KOPT-K1 (cell line): Measurements from ENCODE around the gene GUCA2A.

Experiments
- H3K27ac ChIP-seq: fragments of 200-600 bp; sonication (generic); 2 replicates; pipeline ENCODE4 v1.5.1; 2016; ENCODE audit warnings: antibody characterized with exemption, mild to moderate bottlenecking, low read depth, low read length; ENCODE audit not compliant: poor library complexity, severe bottlenecking
- H3K36me3 ChIP-seq: fragments of 200-600 bp; sonication (generic); 2 replicates; pipeline ENCODE4 v1.5.1; 2017; ENCODE audit warnings: antibody characterized with exemption, mild to moderate bottlenecking, low read length, moderate library complexity; ENCODE audit not compliant: insufficient read depth
- H3K9me3 ChIP-seq: fragments of 200-600 bp; sonication (generic); 2 replicates; pipeline ENCODE4 v1.5.1; 2017; ENCODE audit warnings: antibody characterized with exemption, low read length, mild to moderate bottlenecking; ENCODE audit not compliant: insufficient read depth, poor library complexity, severe bottlenecking

GUCA2A gene

GRCh38 chr1:42183957-42184268 is 19.4 kb upstream of the GUCA2A start:
- peaks cover 86% of the 10 kb centered on the region for H3K36me3 ChIP-seq

GRCh38 chr1:42183210-42183956 is 18.8 kb upstream of the GUCA2A start:
- Histone ChIP-seq H3K27ac (no peak overlapping the region), H3K9me3 (no peaks in the 10 kb centered on the region), H3K36me3 (peaks cover 83% of the 10 kb centered on the region)

More at GRCh38 chr1:42183957-42184268, 19.4 kb upstream of the GUCA2A start:
- Histone ChIP-seq H3K9me3 (no peaks in the 10 kb centered on the region), H3K27ac (no peak overlapping the region)

GRCh38 chr1:42181687-42182086 is 17.1 kb upstream of the GUCA2A start:
- Histone ChIP-seq H3K27ac (no peak overlapping the region), H3K9me3 (no peaks in the 10 kb centered on the region), H3K36me3 (peaks cover 77% of the 10 kb centered on the region)

GRCh38 chr1:42179900-42180329 is 15.4 kb upstream of the GUCA2A start:
- Histone ChIP-seq H3K36me3 (peaks cover 71% of the 10 kb centered on the region), H3K9me3 (no peaks in the 10 kb centered on the region), H3K27ac (no peak overlapping the region)

- H3K36me3 ChIP-seq, result peaks cover 65% of the 10 kb centered on the region
- no peaks in the 10 kb centered on the region for H3K9me3 ChIP-seq
- peak overlapping the region; percentile 35 for H3K27ac ChIP-seq
Measured at GRCh38 chr1:42179275-42179674, 14.7 kb upstream of the GUCA2A start.

GRCh38 chr1:42178249-42178648 is 13.7 kb upstream of the GUCA2A start:
- no peaks in the 10 kb centered on the region for H3K9me3 ChIP-seq
- H3K27ac ChIP-seq, result no peak overlapping the region
- peaks cover 56% of the 10 kb centered on the region for H3K36me3 ChIP-seq

GRCh38 chr1:42177541-42177981 is 13.0 kb upstream of the GUCA2A start:
- no peak overlapping the region for H3K27ac ChIP-seq

GRCh38 chr1:42176902-42177519 is 12.5 kb upstream of the GUCA2A start:
- Histone ChIP-seq H3K27ac (no peak overlapping the region), H3K9me3 (no peaks in the 10 kb centered on the region), H3K36me3 (peaks cover 49% of the 10 kb centered on the region)

More at GRCh38 chr1:42177541-42177981, 13.0 kb upstream of the GUCA2A start:
- Histone ChIP-seq H3K36me3 (peaks cover 51% of the 10 kb centered on the region), H3K9me3 (no peaks in the 10 kb centered on the region)

- H3K27ac ChIP-seq, result no peak overlapping the region
Measured at GRCh38 chr1:42175314-42176054, 10.9 kb upstream of the GUCA2A start.

GRCh38 chr1:42173961-42174735 is 9.6 kb upstream of the GUCA2A start:
- Histone ChIP-seq H3K36me3 (peaks cover 22% of the 10 kb centered on the region; the same call in 1 of the 2 replicates), H3K9me3 (no peaks in the 10 kb centered on the region), H3K27ac (no peak overlapping the region)

More at GRCh38 chr1:42175314-42176054, 10.9 kb upstream of the GUCA2A start:
- Histone ChIP-seq H3K9me3 (no peaks in the 10 kb centered on the region), H3K36me3 (peaks cover 34% of the 10 kb centered on the region)

GRCh38 chr1:42173155-42173933 is 8.8 kb upstream of the GUCA2A start:
- no peaks in the 10 kb centered on the region for H3K9me3 ChIP-seq
- peaks cover 18% of the 10 kb centered on the region; the same call in 1 of the 2 replicates for H3K36me3 ChIP-seq
- H3K27ac ChIP-seq, result no peak overlapping the region

- Histone ChIP-seq H3K9me3 (no peaks in the 10 kb centered on the region), H3K27ac (no peak overlapping the region), H3K36me3 (peaks cover 17% of the 10 kb centered on the region; the same call in 1 of the 2 replicates)
Measured at GRCh38 chr1:42172381-42173133, 8.0 kb upstream of the GUCA2A start.

GRCh38 chr1:42171679-42172266 is 7.2 kb upstream of the GUCA2A start:
- Histone ChIP-seq H3K9me3 (no peaks in the 10 kb centered on the region), H3K27ac (no peak overlapping the region), H3K36me3 (0 out of 2 replicates have a peak, but pooled peaks cover 10% of the 10 kb centered on the region)
